DMS53 (cell line): ENCODE results near the gene C11orf58.

Experiments
- DNase-seq: peaks from one replicate; lab custom pipeline; 2025; lab: John Stamatoyannopoulos, UW

Gene C11orf58

GRCh38 chr11:16804104-16804947 is 65.9 kb downstream of the C11orf58 start:
- DNase-seq, result no peak

- DNase-seq, result no peak
These were observed 67.5 kb downstream of the C11orf58 start for GRCh38 chr11:16805938-16806337.

- no peak for DNase-seq
These were observed 68.3 kb downstream of the C11orf58 start for GRCh38 chr11:16806791-16807190.

- no peak for DNase-seq
These were observed 68.9 kb downstream of the C11orf58 start for GRCh38 chr11:16807306-16807705.
